ENCODE data around the gene SH3BP1. TPM values are rescaled to one million over a fixed set of nuclear protein-coding genes. Genes with fewer than 3 reads are reported as not detected.
"Not testable (repeated sequence)": the region's sequence is repeated elsewhere in the genome, so short reads cannot be mapped to it uniquely, and the experiment has no call there.

The SH3BP1 gene
- total RNA-seq, 1 experiment from 2014 or later, result 60.5 TPM

- no peak for TF ChIP-seq CTCF (conservative IDR thresholded peaks at IDR 0.05)
- TF ChIP-seq EZH2 (IDR thresholded peaks at IDR 0.05; ENCODE audit: low read depth), result no peak
- Histone ChIP-seq H3K36me3 (ENCODE audit: low read depth) (0 out of 2 replicates have a peak, but pooled peaks cover 3% of the 10 kb centered on the region), H3K4me1 (replicated peaks; ENCODE audit: insufficient read depth) (peaks cover 43% of the 10 kb centered on the region), H3K79me2 (ENCODE audit: low read depth) (peaks cover 32% of the 10 kb centered on the region), H3F3A (ENCODE audit: insufficient read depth, low read depth) (peaks cover 21% of the 10 kb centered on the region), H3K4me2 (peak overlapping the region; percentile 93), H3K9me2 (ENCODE audit: insufficient read depth) (no peaks in the 10 kb centered on the region), H4K20me1 (ENCODE audit: insufficient read depth) (peaks cover 9% of the 10 kb centered on the region), H3K4me3 (peak overlapping the region; percentile 60), H3K27me3 (ENCODE audit: insufficient read depth, low read depth) (no peaks in the 10 kb centered on the region), H3K9me3 (ENCODE audit: insufficient read depth, low read depth) (no peaks in the 10 kb centered on the region), H3K27ac (peak overlapping the region; percentile 99), H2AFZ (peak overlapping the region; percentile 72)
- ChIA-PET POLR2A (ENCODE audit: unreplicated experiment) (interaction anchor here (0.6 to 0.7 kb wide), 3 partner anchors 28 to 198 kb away, joined by 3 to 5 read pairs (median 4); partner anchors contain the start of gene GCAT), CTCF (interaction anchor here (0.6 to 1.2 kb wide), 7 partner anchors 16 to 292 kb away, joined by 3 to 18 read pairs (median 4); partner anchors contain the start of genes CDC42EP1 and NOL12)
- peak in 1 of 2 experiments; percentile 34 for DNase-seq
- BruUV-seq (replicated peaks), result TSS peak; percentile 25
- intact Hi-C loops (cut with micrococcal nuclease; ENCODE audit: unreplicated experiment), result loop anchor here (2.0 to 10.0 kb wide), 4 partner anchors 143 to 355 kb away; partner anchors contain the start of genes EIF3L and GCAT
Observed at GRCh38 chr22:37609240-37610152, 30.0 kb upstream of the SH3BP1 start.

- H3K9me2 ChIP-seq (ENCODE audit: insufficient read depth); H4K20me1 ChIP-seq (ENCODE audit: insufficient read depth); BruUV-seq (replicated peaks); POLR2A ChIA-PET (ENCODE audit: unreplicated experiment); H3K27me3 ChIP-seq (ENCODE audit: insufficient read depth, low read depth); H3K9me3 ChIP-seq (ENCODE audit: insufficient read depth, low read depth); intact Hi-C loops (cut with micrococcal nuclease; ENCODE audit: unreplicated experiment); H3K36me3 ChIP-seq (ENCODE audit: low read depth); DNase-seq; H2AFZ ChIP-seq: not testable (repeated sequence)
- peaks cover 32% of the 10 kb centered on the region for H3K79me2 ChIP-seq (ENCODE audit: low read depth)
- H3K4me1 ChIP-seq (replicated peaks; ENCODE audit: insufficient read depth), result peaks cover 40% of the 10 kb centered on the region
- peaks cover 19% of the 10 kb centered on the region for H3F3A ChIP-seq (ENCODE audit: insufficient read depth, low read depth)
- CTCF ChIA-PET, result interaction anchor here (0.6 kb wide), 1 partner anchor 293 kb away, joined by 18 read pairs; no protein-coding TSS in a partner anchor
- peak overlapping the region; percentile 93 for H3K4me2 ChIP-seq
- H3K27ac ChIP-seq, result 0 out of 2 replicates have a peak overlapping the region, but pooled peaks have one; percentile 99
- peak overlapping the region; percentile 60 for H3K4me3 ChIP-seq
Observed at GRCh38 chr22:37610153-37610475, 29.4 kb upstream of the SH3BP1 start.

- intact Hi-C loops (cut with micrococcal nuclease; ENCODE audit: unreplicated experiment), result no loop called here
- Histone ChIP-seq H3K4me3 (peak overlapping the region; percentile 60; the same call in 1 of the 2 replicates), H3K4me2 (peak overlapping the region; percentile 93), H4K20me1 (ENCODE audit: insufficient read depth) (peaks cover 9% of the 10 kb centered on the region), H3K4me1 (replicated peaks; ENCODE audit: insufficient read depth) (peaks cover 36% of the 10 kb centered on the region), H3K79me2 (ENCODE audit: low read depth) (peaks cover 32% of the 10 kb centered on the region), H3K9me2 (ENCODE audit: insufficient read depth) (no peaks in the 10 kb centered on the region), H3K9me3 (ENCODE audit: insufficient read depth, low read depth) (no peaks in the 10 kb centered on the region), H3K36me3 (ENCODE audit: low read depth) (0 out of 2 replicates have a peak, but pooled peaks cover 3% of the 10 kb centered on the region), H3K27me3 (ENCODE audit: insufficient read depth, low read depth) (no peaks in the 10 kb centered on the region), H3K27ac (no peak overlapping the region), H3F3A (ENCODE audit: insufficient read depth, low read depth) (peaks cover 16% of the 10 kb centered on the region), H2AFZ (no peak overlapping the region)
- DNase-seq, result peak in 1 of 2 experiments; percentile 9
- BruUV-seq (replicated peaks), result no TSS peak
- ChIA-PET POLR2A (ENCODE audit: unreplicated experiment) (interaction anchor here (0.5 to 0.6 kb wide), 2 partner anchors 60 to 1053 kb away, joined by 3 to 4 read pairs; no protein-coding TSS in a partner anchor), CTCF (interaction anchor here (0.6 kb wide), 1 partner anchor 293 kb away, joined by 18 read pairs; no protein-coding TSS in a partner anchor)
- no peak for TF ChIP-seq EZH2 (IDR thresholded peaks at IDR 0.05; ENCODE audit: low read depth)
- no peak for TF ChIP-seq CTCF (conservative IDR thresholded peaks at IDR 0.05)
Observed at GRCh38 chr22:37610480-37611129, 28.9 kb upstream of the SH3BP1 start.

Data from PC-9 (cell line).